Breast epithelium (tissue), 3 donors: ENCODE measurements around the gene PIEZO1.

Source experiments
- POLR2A ChIP-seq: fragments of 450-650 bp; IDR thresholded peaks from one replicate; pipeline ENCODE4 v1.6.1; 2016; ENCODE audit warnings: antibody characterized with exemption, mild to moderate bottlenecking, moderate library complexity
- POLR2AphosphoS5 ChIP-seq, 3 donors: sonication (generic); formaldehyde crosslinking; IDR thresholded peaks; one replicate each; pipeline ENCODE4 v1.6.1; 2017; ENCODE audit warnings: antibody characterized with exemption in 3 of 3
- TF ChIP-seq, protein P1 (sequence below), 3 donors: fragments of 450-650 bp; IDR thresholded peaks; one replicate each; pipeline ENCODE4 v1.5.1; 2016 to 2017; ENCODE audit warnings: antibody characterized with exemption in 3 of 3, mild to moderate bottlenecking in 3 of 3, moderate library complexity in 3 of 3

GRCh38 chr16:88697116-88697830 lies 87.7 kb downstream of the PIEZO1 start:
- TF ChIP-seq, protein P1, sequence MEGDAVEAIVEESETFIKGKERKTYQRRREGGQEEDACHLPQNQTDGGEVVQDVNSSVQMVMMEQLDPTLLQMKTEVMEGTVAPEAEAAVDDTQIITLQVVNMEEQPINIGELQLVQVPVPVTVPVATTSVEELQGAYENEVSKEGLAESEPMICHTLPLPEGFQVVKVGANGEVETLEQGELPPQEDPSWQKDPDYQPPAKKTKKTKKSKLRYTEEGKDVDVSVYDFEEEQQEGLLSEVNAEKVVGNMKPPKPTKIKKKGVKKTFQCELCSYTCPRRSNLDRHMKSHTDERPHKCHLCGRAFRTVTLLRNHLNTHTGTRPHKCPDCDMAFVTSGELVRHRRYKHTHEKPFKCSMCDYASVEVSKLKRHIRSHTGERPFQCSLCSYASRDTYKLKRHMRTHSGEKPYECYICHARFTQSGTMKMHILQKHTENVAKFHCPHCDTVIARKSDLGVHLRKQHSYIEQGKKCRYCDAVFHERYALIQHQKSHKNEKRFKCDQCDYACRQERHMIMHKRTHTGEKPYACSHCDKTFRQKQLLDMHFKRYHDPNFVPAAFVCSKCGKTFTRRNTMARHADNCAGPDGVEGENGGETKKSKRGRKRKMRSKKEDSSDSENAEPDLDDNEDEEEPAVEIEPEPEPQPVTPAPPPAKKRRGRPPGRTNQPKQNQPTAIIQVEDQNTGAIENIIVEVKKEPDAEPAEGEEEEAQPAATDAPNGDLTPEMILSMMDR (IDR thresholded peaks at IDR 0.05) = no peak
- TF ChIP-seq POLR2AphosphoS5 (IDR thresholded peaks at IDR 0.05) = no peak
- no peak for TF ChIP-seq POLR2A
